Activated naive CD8-positive, alpha-beta T cell treated with anti-CD3 and anti-CD28 coated beads for 36 hours (primary cell): ENCODE results near the gene SHROOM2. TPM values are rescaled to one million over a fixed set of nuclear protein-coding genes. Genes with fewer than 3 reads are reported as not detected.

Source experiments
- DNase-seq: peaks from one replicate; pipeline ENCODE4 v3.0.0; 2021
- H3K27ac Mint-ChIP-seq: one replicate; pipeline ENCODE4 v1.8.0; 2022; ENCODE audit warnings: mild to moderate bottlenecking, moderate library complexity, mixed read lengths
- H3K27me3 Mint-ChIP-seq: one replicate; pipeline ENCODE4 v1.8.0; 2022; ENCODE audit warnings: mild to moderate bottlenecking, mixed read lengths
- H3K36me3 Mint-ChIP-seq: one replicate; pipeline ENCODE4 v1.8.0; 2021; ENCODE audit warnings: mild to moderate bottlenecking, mixed read lengths
- H3K4me1 Mint-ChIP-seq: one replicate; pipeline ENCODE4 v1.8.0; 2021; ENCODE audit warnings: mixed read lengths
- H3K4me3 Mint-ChIP-seq: one replicate; pipeline ENCODE4 v1.8.0; 2022; ENCODE audit warnings: mild to moderate bottlenecking, moderate library complexity, mixed read lengths
- H3K9me3 Mint-ChIP-seq: one replicate; pipeline ENCODE4 v1.8.0; 2022; ENCODE audit warnings: mixed read lengths
- total RNA-seq, 2 experiments: library from RNA; stranded (reverse); gene quantifications; one replicate each; pipeline ENCODE4 v1.2.3, GENCODE V29; 2021

Gene SHROOM2
- total RNA-seq, 2 experiments from 2014 or later, result not detected

- H3K36me3 Mint-ChIP-seq, result no peaks in the 10 kb centered on the region
- no peak overlapping the region for H3K4me3 Mint-ChIP-seq
- H3K9me3 Mint-ChIP-seq, result no peaks in the 10 kb centered on the region
- H3K27me3 Mint-ChIP-seq, result peaks cover 15% of the 10 kb centered on the region
- no peak for DNase-seq
- no peak overlapping the region for H3K27ac Mint-ChIP-seq
- peaks cover 5% of the 10 kb centered on the region for H3K4me1 Mint-ChIP-seq
Measured at GRCh38 chrX:9876201-9876600, 90.0 kb downstream of the SHROOM2 start.

GRCh38 chrX:9878146-9878820 is 92.1 kb downstream of the SHROOM2 start:
- no peak for DNase-seq
- H3K4me3 Mint-ChIP-seq, result no peak overlapping the region
- peaks cover 5% of the 10 kb centered on the region for H3K4me1 Mint-ChIP-seq
- no peaks in the 10 kb centered on the region for H3K36me3 Mint-ChIP-seq
- no peak overlapping the region for H3K27ac Mint-ChIP-seq
- peaks cover 20% of the 10 kb centered on the region for H3K27me3 Mint-ChIP-seq
- no peaks in the 10 kb centered on the region for H3K9me3 Mint-ChIP-seq

- H3K27me3 Mint-ChIP-seq, result peaks cover 14% of the 10 kb centered on the region
- no peaks in the 10 kb centered on the region for H3K9me3 Mint-ChIP-seq
- H3K4me1 Mint-ChIP-seq, result peaks cover 4% of the 10 kb centered on the region
- no peak overlapping the region for H3K27ac Mint-ChIP-seq
- no peaks in the 10 kb centered on the region for H3K36me3 Mint-ChIP-seq
- no peak overlapping the region for H3K4me3 Mint-ChIP-seq
- no peak for DNase-seq
Measured at GRCh38 chrX:9880237-9880636, 94.0 kb downstream of the SHROOM2 start.

GRCh38 chrX:9880870-9881269 is 94.6 kb downstream of the SHROOM2 start:
- H3K4me1 Mint-ChIP-seq, result peaks cover 5% of the 10 kb centered on the region
- H3K27me3 Mint-ChIP-seq, result peaks cover 8% of the 10 kb centered on the region
- H3K9me3 Mint-ChIP-seq, result no peaks in the 10 kb centered on the region
- H3K36me3 Mint-ChIP-seq, result no peaks in the 10 kb centered on the region
- no peak overlapping the region for H3K4me3 Mint-ChIP-seq
- no peak overlapping the region for H3K27ac Mint-ChIP-seq
- DNase-seq, result no peak

- no peak for DNase-seq
- H3K27me3 Mint-ChIP-seq, result peaks cover 8% of the 10 kb centered on the region
- H3K27ac Mint-ChIP-seq, result no peak overlapping the region
- no peaks in the 10 kb centered on the region for H3K9me3 Mint-ChIP-seq
- H3K36me3 Mint-ChIP-seq, result no peaks in the 10 kb centered on the region
- H3K4me3 Mint-ChIP-seq, result no peak overlapping the region
- peaks cover 2% of the 10 kb centered on the region for H3K4me1 Mint-ChIP-seq
Measured at GRCh38 chrX:9882669-9883446, 96.6 kb downstream of the SHROOM2 start.

- H3K36me3 Mint-ChIP-seq, result no peaks in the 10 kb centered on the region
- no peak overlapping the region for H3K4me3 Mint-ChIP-seq
- peaks cover 8% of the 10 kb centered on the region for H3K27me3 Mint-ChIP-seq
- no peak for DNase-seq
- no peaks in the 10 kb centered on the region for H3K9me3 Mint-ChIP-seq
- peaks cover 2% of the 10 kb centered on the region for H3K4me1 Mint-ChIP-seq
- no peak overlapping the region for H3K27ac Mint-ChIP-seq
Measured at GRCh38 chrX:9884031-9884779, 98.0 kb downstream of the SHROOM2 start.

- H3K4me3 Mint-ChIP-seq, result no peak overlapping the region
- no peaks in the 10 kb centered on the region for H3K36me3 Mint-ChIP-seq
- peak; percentile 43 for DNase-seq
- H3K27ac Mint-ChIP-seq, result no peak overlapping the region
- no peaks in the 10 kb centered on the region for H3K9me3 Mint-ChIP-seq
- H3K27me3 Mint-ChIP-seq, result peaks cover 8% of the 10 kb centered on the region
- peaks cover 2% of the 10 kb centered on the region for H3K4me1 Mint-ChIP-seq
Measured at GRCh38 chrX:9885150-9885549, 98.9 kb downstream of the SHROOM2 start.

- peaks cover 2% of the 10 kb centered on the region for H3K4me1 Mint-ChIP-seq
- DNase-seq, result no peak
- no peak overlapping the region for H3K27ac Mint-ChIP-seq
Measured at GRCh38 chrX:9887659-9888297, 101.5 kb downstream of the SHROOM2 start.

GRCh38 chrX:9888953-9889470 is 102.8 kb downstream of the SHROOM2 start:
- Mint-ChIP-seq H3K4me3 (no peak overlapping the region), H3K36me3 (no peaks in the 10 kb centered on the region), H3K9me3 (no peaks in the 10 kb centered on the region), H3K27ac (no peak overlapping the region), H3K4me1 (peaks cover 2% of the 10 kb centered on the region), H3K27me3 (no peaks in the 10 kb centered on the region)
- no peak for DNase-seq

More at GRCh38 chrX:9887659-9888297, 101.5 kb downstream of the SHROOM2 start:
- Mint-ChIP-seq H3K4me3 (no peak overlapping the region), H3K27me3 (peaks cover 8% of the 10 kb centered on the region), H3K9me3 (no peaks in the 10 kb centered on the region), H3K36me3 (no peaks in the 10 kb centered on the region)

GRCh38 chrX:9890681-9891091 is 104.5 kb downstream of the SHROOM2 start:
- no peaks in the 10 kb centered on the region for H3K36me3 Mint-ChIP-seq
- H3K4me1 Mint-ChIP-seq, result no peaks in the 10 kb centered on the region
- no peak overlapping the region for H3K27ac Mint-ChIP-seq
- H3K27me3 Mint-ChIP-seq, result no peaks in the 10 kb centered on the region
- H3K4me3 Mint-ChIP-seq, result no peak overlapping the region
- DNase-seq, result no peak
- H3K9me3 Mint-ChIP-seq, result no peaks in the 10 kb centered on the region

- Mint-ChIP-seq H3K9me3 (no peaks in the 10 kb centered on the region), H3K36me3 (no peaks in the 10 kb centered on the region), H3K27ac (no peak overlapping the region), H3K4me3 (no peak overlapping the region), H3K27me3 (no peaks in the 10 kb centered on the region), H3K4me1 (no peaks in the 10 kb centered on the region)
- no peak for DNase-seq
Measured at GRCh38 chrX:9895225-9895912, 109.1 kb downstream of the SHROOM2 start.

GRCh38 chrX:9897761-9898161 is 111.5 kb downstream of the SHROOM2 start:
- no peaks in the 10 kb centered on the region for H3K36me3 Mint-ChIP-seq
- no peaks in the 10 kb centered on the region for H3K9me3 Mint-ChIP-seq
- H3K4me1 Mint-ChIP-seq, result no peaks in the 10 kb centered on the region
- DNase-seq, result no peak
- no peak overlapping the region for H3K4me3 Mint-ChIP-seq
- H3K27me3 Mint-ChIP-seq, result peaks cover 10% of the 10 kb centered on the region
- no peak overlapping the region for H3K27ac Mint-ChIP-seq

- H3K4me1 Mint-ChIP-seq, result no peaks in the 10 kb centered on the region
- peaks cover 14% of the 10 kb centered on the region for H3K27me3 Mint-ChIP-seq
- no peak overlapping the region for H3K4me3 Mint-ChIP-seq
- H3K27ac Mint-ChIP-seq, result no peak overlapping the region
- H3K36me3 Mint-ChIP-seq, result no peaks in the 10 kb centered on the region
- DNase-seq, result no peak
- no peaks in the 10 kb centered on the region for H3K9me3 Mint-ChIP-seq
Measured at GRCh38 chrX:9899640-9900111, 113.4 kb downstream of the SHROOM2 start.

- Mint-ChIP-seq H3K4me1 (no peaks in the 10 kb centered on the region), H3K9me3 (no peaks in the 10 kb centered on the region), H3K27ac (no peak overlapping the region), H3K27me3 (peaks cover 14% of the 10 kb centered on the region), H3K36me3 (no peaks in the 10 kb centered on the region), H3K4me3 (no peak overlapping the region)
- no peak for DNase-seq
Measured at GRCh38 chrX:9902656-9903055, 116.4 kb downstream of the SHROOM2 start.
